ENCODE measurements around the gene GPR63.

The GPR63 gene

DNA sequence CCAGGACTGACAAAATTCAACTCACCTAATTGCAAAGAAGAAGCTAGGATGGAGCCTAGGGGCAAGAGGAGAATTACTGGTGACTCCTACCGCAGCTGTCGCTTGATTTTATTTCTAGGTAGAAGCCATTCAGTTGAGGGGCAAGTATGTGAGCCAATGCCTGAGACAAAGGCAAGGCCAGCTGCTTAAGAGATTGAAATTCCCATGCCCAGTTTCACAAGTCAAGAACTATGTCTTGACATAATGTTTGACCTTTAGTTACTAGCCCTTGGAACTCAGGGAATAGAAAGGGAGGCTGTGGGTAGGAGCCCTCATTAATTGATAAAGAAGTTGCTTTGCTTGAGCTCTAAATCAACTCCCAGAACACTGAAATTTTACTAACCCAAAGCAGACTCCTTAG is 54.0 kb downstream of the GPR63 start:
- Histone ChIP-seq H3K9ac (ENCODE audit: low read length) (no peak overlapping the region), H3K4me1 (ENCODE audit: control insufficient read depth, insufficient read depth, low read length) (no peaks in the 10 kb centered on the region), H3K9me3 (ENCODE audit: control insufficient read depth, low read length) (no peaks in the 10 kb centered on the region), H3K27me3 (ENCODE audit: control insufficient read depth, insufficient read depth, low read length) (no peaks in the 10 kb centered on the region), H3K4me3 (ENCODE audit: low read length) (no peak overlapping the region), H3K36me3 (ENCODE audit: control insufficient read depth, insufficient read depth, low read length) (no peaks in the 10 kb centered on the region)

GRCh38 chr6:96781557-96781956 is 55.7 kb downstream of the GPR63 start:
- Histone ChIP-seq H3K27me3 (ENCODE audit: control insufficient read depth, insufficient read depth, low read length) (no peaks in the 10 kb centered on the region), H3K4me3 (ENCODE audit: low read length) (no peak overlapping the region), H3K4me1 (ENCODE audit: control insufficient read depth, insufficient read depth, low read length) (no peaks in the 10 kb centered on the region), H3K9me3 (ENCODE audit: control insufficient read depth, low read length) (no peaks in the 10 kb centered on the region), H3K9ac (ENCODE audit: low read length) (no peak overlapping the region), H3K36me3 (ENCODE audit: control insufficient read depth, insufficient read depth, low read length) (no peaks in the 10 kb centered on the region)

DNA sequence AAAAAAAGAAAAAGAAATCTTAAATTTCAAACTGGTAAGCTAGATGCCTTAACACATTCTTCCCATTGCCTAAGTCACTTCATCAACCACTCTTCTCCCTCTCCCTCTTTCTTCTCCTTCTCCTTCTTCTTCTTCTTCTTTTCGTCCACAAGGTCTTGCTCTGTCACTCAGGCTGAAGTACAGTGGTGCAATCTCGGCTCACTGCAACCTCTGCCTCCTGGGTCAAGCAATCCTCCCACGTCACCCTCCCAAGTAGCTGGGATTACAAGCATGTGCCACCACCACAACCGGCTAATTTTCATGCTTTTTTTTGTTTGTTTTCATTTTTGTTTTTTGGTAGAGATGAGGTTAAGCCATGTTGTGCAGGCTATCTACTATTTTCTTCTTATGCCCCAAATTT is 60.2 kb downstream of the GPR63 start:
- Histone ChIP-seq H3K9me3 (ENCODE audit: control insufficient read depth, low read length) (no peaks in the 10 kb centered on the region), H3K36me3 (ENCODE audit: control insufficient read depth, insufficient read depth, low read length) (no peaks in the 10 kb centered on the region), H3K9ac (ENCODE audit: low read length) (no peak overlapping the region), H3K27me3 (ENCODE audit: control insufficient read depth, insufficient read depth, low read length) (no peaks in the 10 kb centered on the region), H3K4me3 (ENCODE audit: low read length) (no peak overlapping the region), H3K4me1 (ENCODE audit: control insufficient read depth, insufficient read depth, low read length) (no peaks in the 10 kb centered on the region)

- H3K27me3 ChIP-seq (ENCODE audit: control insufficient read depth, insufficient read depth, low read length), result no peaks in the 10 kb centered on the region
- H3K9me3 ChIP-seq (ENCODE audit: control insufficient read depth, low read length), result no peaks in the 10 kb centered on the region
- no peaks in the 10 kb centered on the region for H3K4me1 ChIP-seq (ENCODE audit: control insufficient read depth, insufficient read depth, low read length)
- H3K36me3 ChIP-seq (ENCODE audit: control insufficient read depth, insufficient read depth, low read length), result no peaks in the 10 kb centered on the region
- no peak overlapping the region for H3K4me3 ChIP-seq (ENCODE audit: low read length)
- no peak overlapping the region for H3K9ac ChIP-seq (ENCODE audit: low read length)
Observed at GRCh38 chr6:96775727-96776400, 61.4 kb downstream of the GPR63 start.

GRCh38 chr6:96766769-96767168 is 70.5 kb downstream of the GPR63 start:
- Histone ChIP-seq H3K9me3 (ENCODE audit: control insufficient read depth, low read length) (no peaks in the 10 kb centered on the region), H3K4me1 (ENCODE audit: control insufficient read depth, insufficient read depth, low read length) (no peaks in the 10 kb centered on the region), H3K4me3 (ENCODE audit: low read length) (no peak overlapping the region), H3K27me3 (ENCODE audit: control insufficient read depth, insufficient read depth, low read length) (no peaks in the 10 kb centered on the region), H3K9ac (ENCODE audit: low read length) (no peak overlapping the region), H3K36me3 (ENCODE audit: control insufficient read depth, insufficient read depth, low read length) (no peaks in the 10 kb centered on the region)

- Histone ChIP-seq H3K9ac (ENCODE audit: low read length) (no peak overlapping the region), H3K9me3 (ENCODE audit: control insufficient read depth, low read length) (no peaks in the 10 kb centered on the region), H3K36me3 (ENCODE audit: control insufficient read depth, insufficient read depth, low read length) (no peaks in the 10 kb centered on the region), H3K4me1 (ENCODE audit: control insufficient read depth, insufficient read depth, low read length) (no peaks in the 10 kb centered on the region), H3K27me3 (ENCODE audit: control insufficient read depth, insufficient read depth, low read length) (no peaks in the 10 kb centered on the region), H3K4me3 (ENCODE audit: low read length) (no peak overlapping the region)
Observed at GRCh38 chr6:96762599-96762998, 74.7 kb downstream of the GPR63 start.

DNA sequence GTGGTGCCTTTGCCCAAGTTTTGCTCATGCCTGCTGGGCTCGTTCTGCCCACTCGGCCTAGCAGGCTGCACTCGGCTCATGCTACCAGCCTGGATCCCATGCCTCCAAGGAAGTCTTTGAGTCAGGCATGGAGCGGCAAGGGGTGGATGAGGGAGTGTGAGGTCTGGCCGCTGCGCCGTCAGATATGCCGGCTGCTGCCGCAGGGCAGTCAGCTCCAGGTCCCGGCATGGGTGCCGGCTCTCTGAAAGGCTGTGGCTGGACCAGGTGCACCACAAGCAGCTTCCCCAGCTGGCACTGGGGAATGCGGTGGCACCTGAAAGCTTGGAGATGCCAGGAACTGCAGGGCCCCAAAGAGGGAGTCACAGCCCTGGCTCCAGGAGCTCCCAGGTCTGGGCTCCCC is 75.5 kb downstream of the GPR63 start:
- Histone ChIP-seq H3K9me3 (ENCODE audit: control insufficient read depth, low read length) (no peaks in the 10 kb centered on the region), H3K36me3 (ENCODE audit: control insufficient read depth, insufficient read depth, low read length) (no peaks in the 10 kb centered on the region), H3K4me1 (ENCODE audit: control insufficient read depth, insufficient read depth, low read length) (no peaks in the 10 kb centered on the region)

DNA sequence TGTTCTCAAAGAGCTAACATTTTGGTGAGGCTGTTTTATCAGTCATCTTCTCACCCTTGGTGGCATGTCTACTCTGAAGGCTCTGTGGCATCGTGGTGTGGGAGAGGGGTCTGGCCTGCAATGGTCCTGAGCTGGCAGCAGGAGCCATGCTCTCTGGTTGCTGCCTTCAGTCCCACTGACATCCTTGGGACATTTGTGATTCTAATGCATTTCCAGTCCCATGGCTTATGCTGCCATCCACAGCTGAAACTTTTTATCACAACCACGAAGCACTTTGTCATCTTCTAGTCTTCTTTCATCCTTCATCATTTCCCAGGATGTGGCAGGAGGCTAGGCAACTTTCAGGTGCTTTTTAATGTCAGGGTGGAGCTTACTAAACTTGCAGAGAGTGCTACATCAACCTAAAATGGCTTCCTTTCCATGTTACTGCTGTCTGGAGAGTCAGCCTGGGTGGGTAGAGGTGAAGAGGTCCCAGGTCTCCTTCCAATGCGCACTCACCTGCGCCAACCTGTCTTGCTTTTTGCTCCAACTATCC is 77.1 kb downstream of the GPR63 start:
- no peaks in the 10 kb centered on the region for H3K36me3 ChIP-seq (ENCODE audit: control insufficient read depth, insufficient read depth, low read length)
- H3K4me3 ChIP-seq (ENCODE audit: low read length), result no peak overlapping the region
- H3K4me1 ChIP-seq (ENCODE audit: control insufficient read depth, insufficient read depth, low read length), result no peaks in the 10 kb centered on the region
- H3K9me3 ChIP-seq (ENCODE audit: control insufficient read depth, low read length), result no peaks in the 10 kb centered on the region
- no peak overlapping the region for H3K9ac ChIP-seq (ENCODE audit: low read length)
- no peaks in the 10 kb centered on the region for H3K27me3 ChIP-seq (ENCODE audit: control insufficient read depth, insufficient read depth, low read length)

More for the DNA sequence above, 75.5 kb downstream of the GPR63 start:
- H3K9ac ChIP-seq (ENCODE audit: low read length), result no peak overlapping the region
- no peak overlapping the region for H3K4me3 ChIP-seq (ENCODE audit: low read length)
- H3K27me3 ChIP-seq (ENCODE audit: control insufficient read depth, insufficient read depth, low read length), result no peaks in the 10 kb centered on the region

GRCh38 chr6:96755096-96755495 is 82.2 kb downstream of the GPR63 start:
- Histone ChIP-seq H3K27me3 (ENCODE audit: control insufficient read depth, insufficient read depth, low read length) (no peaks in the 10 kb centered on the region), H3K9me3 (ENCODE audit: control insufficient read depth, low read length) (no peaks in the 10 kb centered on the region), H3K36me3 (ENCODE audit: control insufficient read depth, insufficient read depth, low read length) (no peaks in the 10 kb centered on the region), H3K9ac (ENCODE audit: low read length) (no peak overlapping the region), H3K4me1 (ENCODE audit: control insufficient read depth, insufficient read depth, low read length) (no peaks in the 10 kb centered on the region), H3K4me3 (ENCODE audit: low read length) (no peak overlapping the region)

DNA sequence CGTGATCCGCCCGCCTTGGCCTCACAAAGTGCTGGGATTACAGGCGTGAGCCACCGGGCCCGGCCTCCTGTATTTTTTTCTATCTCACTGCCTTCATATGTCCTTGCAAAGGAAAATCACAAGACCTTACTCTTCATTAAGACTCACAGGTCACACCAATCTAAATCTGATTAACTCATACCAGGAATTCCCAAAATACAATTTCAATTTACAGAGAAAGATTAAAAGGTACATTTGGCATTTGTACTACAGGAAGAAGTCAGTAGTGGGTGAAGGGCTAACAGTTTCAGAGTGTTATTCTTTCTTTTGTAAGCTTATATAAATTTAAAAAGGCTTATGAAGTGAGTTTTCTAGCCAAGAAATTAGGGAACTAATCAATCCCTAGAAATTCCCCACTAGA is 87.4 kb downstream of the GPR63 start:
- H3K9me3 ChIP-seq (ENCODE audit: control insufficient read depth, low read length), result no peaks in the 10 kb centered on the region
- H3K9ac ChIP-seq (ENCODE audit: low read length), result no peak overlapping the region
- no peaks in the 10 kb centered on the region for H3K4me1 ChIP-seq (ENCODE audit: control insufficient read depth, insufficient read depth, low read length)
- no peaks in the 10 kb centered on the region for H3K36me3 ChIP-seq (ENCODE audit: control insufficient read depth, insufficient read depth, low read length)
- H3K4me3 ChIP-seq (ENCODE audit: low read length), result no peak overlapping the region
- H3K27me3 ChIP-seq (ENCODE audit: control insufficient read depth, insufficient read depth, low read length), result no peaks in the 10 kb centered on the region

All from mucosa of stomach (tissue), 1 donor.